ENCODE measurements around the gene PGBD5. TPM values are rescaled to one million over a fixed set of nuclear protein-coding genes. Genes with fewer than 3 reads are reported as not detected.

Gene PGBD5
- total and polyA plus RNA-seq, 2 of the 13 experiments (the other 11 are each of a cell fraction or from before 2014, with no cell fraction given), result 0.04 to 0.13 TPM

DNA sequence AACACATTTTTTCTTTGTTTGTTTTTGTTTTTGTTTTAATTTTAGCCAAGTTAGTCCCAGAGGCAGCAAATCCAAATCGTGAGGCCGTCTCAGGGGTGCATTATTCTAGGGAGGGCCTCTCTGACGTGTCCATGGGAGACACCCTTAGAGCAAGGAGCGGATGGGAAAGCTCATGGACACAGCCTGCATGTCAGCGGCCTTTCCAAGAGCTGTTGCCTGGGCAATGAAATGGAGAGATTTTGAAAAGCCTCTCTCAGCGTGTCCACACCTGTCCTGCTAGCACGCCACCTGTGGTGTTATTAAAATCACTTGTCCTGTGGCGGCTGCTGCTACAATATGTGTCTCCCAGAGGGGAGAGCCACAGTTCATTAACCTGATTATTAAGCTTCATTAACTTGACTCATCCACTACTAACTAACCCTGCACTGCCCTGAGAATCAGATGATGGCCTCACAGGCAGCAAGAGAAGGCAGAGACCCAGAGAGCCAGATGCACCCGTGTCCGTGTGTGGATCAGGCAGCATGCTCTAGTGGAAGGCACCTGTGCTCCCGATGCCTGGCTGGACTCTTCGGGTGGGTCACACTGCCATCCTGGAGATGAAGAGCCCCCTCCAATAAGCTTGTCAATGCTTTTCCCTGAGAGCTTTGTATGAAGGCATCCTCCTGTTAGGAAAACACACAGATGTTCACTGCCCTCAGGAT lies 133.3 kb downstream of the PGBD5 start:
- FAIRE-seq (no peak), DNase-seq (ENCODE audit: low spot score) (no peak), ATAC-seq (no peak)
- Histone ChIP-seq H4K20me1 (ENCODE audit: insufficient read depth, low read length) (no peaks in the 10 kb centered on the region), H3K9ac (ENCODE audit: insufficient read depth, low read depth, low read length) (no peak overlapping the region), H2AFZ (ENCODE audit: low read length) (no peak overlapping the region), H3K79me2 (ENCODE audit: insufficient read depth, low read length) (no peaks in the 10 kb centered on the region), H3K4me1 (ENCODE audit: insufficient read depth, low read length) (peaks cover 15% of the 10 kb centered on the region), H3K9me3 (ENCODE audit: low read length) (no peaks in the 10 kb centered on the region), H3K36me3 (replicated peaks in 1 of 2; ENCODE audit: control insufficient read depth in 1 of 2, insufficient read depth in 2 of 2, low read length in 2 of 2) (no peaks in the 10 kb centered on the region), H3K27ac (ENCODE audit: extremely low read length, insufficient read depth, low read length) (no peak overlapping the region), H3K27me3 (ENCODE audit: control insufficient read depth in 1 of 2, insufficient read depth in 2 of 2, low read length in 2 of 2) (peaks cover 1 to 15% of the 10 kb centered on the region in 2 experiments; a peak in 2 of 5 replicates), H3K4me3 (replicated peaks in 1 of 3; ENCODE audit: insufficient read depth in 1 of 3, low read depth in 2 of 3, low read length in 3 of 3) (no peak overlapping the region), H3K4me2 (ENCODE audit: low read depth, low read length) (no peak overlapping the region)
- intact Hi-C loops (cut with micrococcal nuclease; ENCODE audit: unreplicated experiment) (no loop called here), in situ Hi-C loops (cut with HindIII; ENCODE audit: extremely low pct_ligation_motif_present, low pct_unique_long_range_greater_than_20kb) (no loop called here)
- 17% methylated on average over 11 of the region's 12 CpGs for WGBS (ENCODE audit: low lambda C conversion rate)
- ChIA-PET POLR2A (no interaction called here), CTCF (ENCODE audit: low intra/inter-chr PET ratio, low total read pairs) (no interaction called here)
- no TSS peak for BruUV-seq (replicated peaks)
- TF ChIP-seq IRF2 (CRISPR knock-in tag; IDR thresholded peaks at IDR 0.05) (no peak), ZNF441 (CRISPR knock-in tag; IDR thresholded peaks at IDR 0.05; ENCODE audit: borderline replicate concordance) (no peak), TCF7L2 (IDR thresholded peaks at IDR 0.05; ENCODE audit: low read depth, low read length) (no peak), RCOR2 (CRISPR knock-in tag; IDR thresholded peaks at IDR 0.05) (no peak), ZNF205 (CRISPR knock-in tag; IDR thresholded peaks at IDR 0.05) (no peak), PCBP2 (optimal IDR thresholded peaks at IDR 0.05; ENCODE audit: low read depth, low read length, poor library complexity, severe bottlenecking) (no peak), ZNF326 (CRISPR knock-in tag; IDR thresholded peaks at IDR 0.05; ENCODE audit: borderline replicate concordance) (no peak), ZNF225 (CRISPR knock-in tag; IDR thresholded peaks at IDR 0.05) (no peak), STAT5B (CRISPR knock-in tag; IDR thresholded peaks at IDR 0.05) (no peak), ELF1 (CRISPR knock-in tag; IDR thresholded peaks at IDR 0.05) (no peak), CENPX (CRISPR knock-in tag; IDR thresholded peaks at IDR 0.05) (no peak), ZNF512B (CRISPR knock-in tag; IDR thresholded peaks at IDR 0.05; ENCODE audit: borderline replicate concordance) (no peak), TFAP4 (IDR thresholded peaks at IDR 0.05; ENCODE audit: borderline replicate concordance, low read depth) (no peak), SOX5 (CRISPR knock-in tag; IDR thresholded peaks at IDR 0.05; ENCODE audit: borderline replicate concordance) (no peak), GFI1 (CRISPR knock-in tag; IDR thresholded peaks at IDR 0.05; ENCODE audit: borderline replicate concordance) (no peak), ZBTB7B (CRISPR knock-in tag; IDR thresholded peaks at IDR 0.05) (no peak), SAFB2 (CRISPR knock-in tag; IDR thresholded peaks at IDR 0.05; ENCODE audit: borderline replicate concordance, low read depth) (no peak)
